ENCODE data around the gene SPATA21.

GRCh38 chr1:16440470-16441281, 3.5 kb upstream of the SPATA21 start, which contains the start of gene NECAP2:
- TF ChIP-seq EZH2 (IDR thresholded peaks at IDR 0.05; ENCODE audit: insufficient read depth, poor library complexity, severe bottlenecking): no peak
- TF ChIP-seq EZH2phosphoT487 (IDR thresholded peaks at IDR 0.05; ENCODE audit: insufficient read depth, low read depth): no peak
